GM12874 (cell line): ENCODE measurements around the gene MAPRE2.

Experiments used
- CTCF ChIP-seq: IDR thresholded peaks from 2 replicates; pipeline ENCODE4 v1.5.1; 2011; ENCODE audit warnings: low read depth, mild to moderate bottlenecking, control low read depth, low read length, moderate library complexity; ENCODE audit not compliant: insufficient read depth

MAPRE2 gene

GRCh38 chr18:35040988-35041814 lies at the start of gene MAPRE2:
TSS of gene MAPRE2 (plus strand) at chr18:35041413. CDS start at chr18:35041540, 127 bp downstream.
- no peak for TF ChIP-seq CTCF

DNA sequence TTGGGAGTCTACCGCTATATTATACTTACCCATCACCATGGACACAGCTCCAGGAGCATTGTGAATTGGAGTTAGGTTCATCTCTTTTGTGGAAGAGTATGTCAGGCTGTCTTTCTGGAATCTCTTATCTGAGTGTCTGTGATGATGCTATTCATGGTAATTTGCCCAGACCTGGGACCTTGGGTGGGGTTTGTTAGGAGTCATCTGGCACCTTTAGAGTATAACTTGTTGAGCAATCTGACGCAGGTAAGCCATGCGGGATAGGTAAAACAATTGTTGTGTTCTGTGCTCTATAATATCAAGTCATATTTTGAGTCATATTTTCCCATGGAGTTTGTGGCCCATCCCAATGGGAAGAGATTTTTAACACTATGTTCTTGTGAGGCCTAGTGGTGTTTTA lies 49.7 kb upstream of the MAPRE2 start:
- TF ChIP-seq CTCF, result no peak

GRCh38 chr18:34993289-34993688 lies 47.9 kb upstream of the MAPRE2 start:
- no peak for TF ChIP-seq CTCF

DNA sequence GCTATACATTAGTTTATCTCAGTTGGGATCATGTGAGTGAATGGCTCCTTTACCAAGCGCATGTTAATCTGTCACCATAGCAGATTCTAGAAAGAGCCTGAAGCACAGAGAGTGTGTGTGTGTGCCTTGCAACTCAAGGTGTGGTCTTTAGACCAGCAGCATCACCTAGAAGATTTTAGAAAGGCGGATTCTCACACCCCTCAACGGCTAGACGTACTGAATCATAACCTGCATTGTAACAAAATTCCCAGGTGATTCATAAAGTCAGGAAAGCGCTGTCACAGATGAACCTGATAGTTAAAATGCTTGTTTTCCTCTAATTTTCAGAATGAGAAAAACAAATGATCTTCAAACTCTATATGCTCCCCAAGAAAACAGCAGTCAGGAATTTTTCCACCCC lies 45.5 kb upstream of the MAPRE2 start:
- no peak for TF ChIP-seq CTCF

- TF ChIP-seq CTCF, result no peak
Measured at GRCh38 chr18:34998661-34999060, 42.6 kb upstream of the MAPRE2 start.

- no peak for TF ChIP-seq CTCF
Measured at GRCh38 chr18:34999756-35000289, 41.4 kb upstream of the MAPRE2 start.

DNA sequence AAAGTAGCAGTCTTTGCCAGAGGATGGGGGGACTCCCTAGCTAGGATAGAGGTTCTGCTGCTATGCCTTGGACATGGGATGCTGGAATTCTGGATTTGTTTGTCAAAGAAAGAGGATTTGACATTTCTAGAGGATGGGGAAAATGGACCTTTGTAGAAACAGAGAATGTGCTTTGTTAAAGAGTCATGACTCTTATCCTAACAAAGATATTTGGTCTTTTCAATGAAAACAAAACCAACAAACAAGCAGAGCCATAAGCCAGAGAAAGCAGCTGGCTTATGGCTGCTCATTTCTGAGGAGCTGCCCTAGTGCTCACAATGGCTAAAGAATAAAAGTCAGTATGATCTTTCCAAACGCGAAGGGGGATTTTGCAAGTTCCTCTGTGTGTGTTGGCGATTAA lies 40.8 kb upstream of the MAPRE2 start:
- TF ChIP-seq CTCF, result no peak
